Skeletal muscle satellite cell (primary cell): ENCODE measurements around the gene CRYBA2.

Source experiments
- H3K27me3 ChIP-seq: 2 replicates; pipeline ENCODE4 v1.7.0; 2013; ENCODE audit warnings: low read length; ENCODE audit not compliant: control insufficient read depth, insufficient read depth
- H3K36me3 ChIP-seq: 2 replicates; pipeline ENCODE4 v1.7.0; 2013; ENCODE audit warnings: mild to moderate bottlenecking, control low read depth, low read length; ENCODE audit not compliant: insufficient read depth
- H3K4me1 ChIP-seq: 2 replicates; pipeline ENCODE4 v1.7.0; 2013; ENCODE audit warnings: low read length; ENCODE audit not compliant: control insufficient read depth, insufficient read depth
- H3K4me2 ChIP-seq: 2 replicates; pipeline ENCODE4 v1.7.0; 2013; ENCODE audit warnings: mild to moderate bottlenecking, low read length
- H3K4me3 ChIP-seq: 2 replicates; pipeline ENCODE4 v1.7.0; 2013; ENCODE audit warnings: low read length
- H3K9ac ChIP-seq: 2 replicates; pipeline ENCODE4 v1.7.0; 2013; ENCODE audit warnings: mild to moderate bottlenecking, low read depth, low read length, moderate library complexity
- H3K9me3 ChIP-seq: replicated peaks from 2 replicates; pipeline ENCODE4 v1.7.0; 2013; ENCODE audit warnings: mild to moderate bottlenecking, control low read depth, low read length

The CRYBA2 gene

GRCh38 chr2:219030177-219030940 is 37.1 kb upstream of the CRYBA2 start:
- Histone ChIP-seq H3K9me3 (no peaks in the 10 kb centered on the region), H3K4me3 (no peak overlapping the region), H3K9ac (no peak overlapping the region), H3K4me1 (no peaks in the 10 kb centered on the region), H3K4me2 (no peak overlapping the region), H3K36me3 (no peaks in the 10 kb centered on the region), H3K27me3 (peaks cover 70% of the 10 kb centered on the region)

GRCh38 chr2:219029829-219030165 is 36.6 kb upstream of the CRYBA2 start:
- no peak overlapping the region for H3K9ac ChIP-seq
- no peaks in the 10 kb centered on the region for H3K36me3 ChIP-seq
- no peak overlapping the region for H3K4me2 ChIP-seq
- H3K4me3 ChIP-seq = no peak overlapping the region
- no peaks in the 10 kb centered on the region for H3K4me1 ChIP-seq
- no peaks in the 10 kb centered on the region for H3K9me3 ChIP-seq
- peaks cover 70% of the 10 kb centered on the region for H3K27me3 ChIP-seq

- Histone ChIP-seq H3K9me3 (no peaks in the 10 kb centered on the region), H3K4me1 (no peaks in the 10 kb centered on the region), H3K9ac (no peak overlapping the region), H3K27me3 (peaks cover 65% of the 10 kb centered on the region), H3K36me3 (no peaks in the 10 kb centered on the region), H3K4me2 (no peak overlapping the region), H3K4me3 (no peak overlapping the region)
Observed at GRCh38 chr2:219028996-219029828, 36.0 kb upstream of the CRYBA2 start.

- Histone ChIP-seq H3K27me3 (peaks cover 63% of the 10 kb centered on the region), H3K4me2 (no peak overlapping the region), H3K9me3 (no peaks in the 10 kb centered on the region), H3K9ac (no peak overlapping the region), H3K4me1 (no peaks in the 10 kb centered on the region), H3K4me3 (no peak overlapping the region), H3K36me3 (no peaks in the 10 kb centered on the region)
Observed at GRCh38 chr2:219028141-219028540, 34.9 kb upstream of the CRYBA2 start.

DNA sequence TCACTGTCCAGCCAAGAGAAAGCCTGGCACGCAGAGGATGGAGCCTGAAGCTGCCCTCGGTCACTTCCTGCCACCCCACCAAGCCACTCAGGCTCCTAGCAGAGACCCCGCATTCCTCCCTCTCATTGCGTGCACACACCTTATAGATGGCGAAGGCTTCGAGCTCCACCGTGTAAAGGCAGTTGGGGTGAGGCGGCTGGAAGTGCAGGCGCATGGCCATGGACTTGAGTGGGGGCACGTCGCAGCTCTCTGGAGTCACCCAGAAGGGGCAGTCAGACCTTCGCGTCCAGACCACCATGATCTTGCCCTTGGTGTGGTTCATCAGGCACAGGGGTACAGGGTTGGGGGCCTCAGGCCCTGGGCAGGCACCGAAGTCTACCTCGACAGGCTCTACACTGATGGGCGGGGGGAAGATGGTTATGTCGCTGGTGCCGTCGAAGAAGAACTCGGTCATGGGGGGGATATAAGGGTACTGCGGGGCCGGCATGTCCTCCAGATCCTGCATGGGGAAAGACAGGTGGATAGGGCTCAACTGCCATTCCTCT is 34.4 kb upstream of the CRYBA2 start:
- Histone ChIP-seq H3K27me3 (peaks cover 63% of the 10 kb centered on the region), H3K4me1 (no peaks in the 10 kb centered on the region), H3K9me3 (no peaks in the 10 kb centered on the region), H3K4me2 (no peak overlapping the region), H3K4me3 (no peak overlapping the region), H3K9ac (no peak overlapping the region), H3K36me3 (no peaks in the 10 kb centered on the region)

GRCh38 chr2:219026946-219027345 is 33.7 kb upstream of the CRYBA2 start:
- no peak overlapping the region for H3K9ac ChIP-seq
- H3K4me2 ChIP-seq = no peak overlapping the region
- no peaks in the 10 kb centered on the region for H3K9me3 ChIP-seq
- no peaks in the 10 kb centered on the region for H3K36me3 ChIP-seq
- H3K4me3 ChIP-seq = no peak overlapping the region
- no peaks in the 10 kb centered on the region for H3K4me1 ChIP-seq
- H3K27me3 ChIP-seq = peaks cover 62% of the 10 kb centered on the region

DNA sequence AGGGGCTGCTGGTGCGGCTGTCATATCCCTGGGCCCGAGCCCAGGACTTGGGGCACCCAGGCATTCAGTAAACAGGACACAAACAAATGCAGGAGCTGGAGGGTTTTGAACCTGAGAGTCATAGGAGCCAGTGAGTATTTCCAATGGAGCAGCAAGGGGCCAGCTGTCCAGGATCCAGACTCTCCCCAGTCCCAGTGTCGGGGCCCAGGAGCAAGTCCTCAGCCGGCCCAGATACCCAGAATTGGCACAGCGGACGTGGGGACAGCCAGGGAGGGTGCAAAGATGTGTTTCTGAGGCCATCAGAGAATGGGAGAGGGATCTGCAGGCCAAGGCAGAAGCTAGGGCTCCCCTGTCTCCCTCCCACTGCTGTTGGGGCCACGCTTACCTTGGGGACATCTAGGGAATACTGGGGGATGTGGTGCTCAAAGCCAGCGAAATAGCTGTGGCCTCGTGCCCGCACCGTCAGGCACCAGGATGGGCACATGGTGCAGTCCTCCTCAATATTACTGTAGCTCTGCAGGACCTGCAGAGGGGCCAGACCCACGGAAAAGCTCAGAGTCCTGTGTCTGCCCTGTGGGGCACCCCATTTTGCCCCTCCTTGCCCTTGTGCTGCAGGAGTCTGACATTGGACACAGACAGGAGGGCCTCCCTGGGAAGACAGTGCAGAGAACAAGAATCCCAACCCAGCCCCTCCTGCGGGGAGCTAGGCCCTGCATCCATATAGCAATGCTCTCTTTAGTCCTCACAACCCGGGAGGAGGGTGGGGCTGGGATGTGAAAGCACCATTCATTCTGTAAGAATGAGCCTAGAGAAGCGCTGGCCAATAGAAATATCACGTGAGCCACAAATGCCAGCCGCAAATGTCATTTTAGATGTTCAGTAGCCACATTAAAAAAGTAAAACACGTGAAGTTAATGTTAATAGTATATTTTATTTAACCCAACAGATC is 32.7 kb upstream of the CRYBA2 start:
- Histone ChIP-seq H3K9ac (no peak overlapping the region), H3K4me2 (no peak overlapping the region), H3K4me1 (no peaks in the 10 kb centered on the region), H3K36me3 (no peaks in the 10 kb centered on the region), H3K27me3 (peaks cover 65% of the 10 kb centered on the region), H3K4me3 (no peak overlapping the region), H3K9me3 (no peaks in the 10 kb centered on the region)

DNA sequence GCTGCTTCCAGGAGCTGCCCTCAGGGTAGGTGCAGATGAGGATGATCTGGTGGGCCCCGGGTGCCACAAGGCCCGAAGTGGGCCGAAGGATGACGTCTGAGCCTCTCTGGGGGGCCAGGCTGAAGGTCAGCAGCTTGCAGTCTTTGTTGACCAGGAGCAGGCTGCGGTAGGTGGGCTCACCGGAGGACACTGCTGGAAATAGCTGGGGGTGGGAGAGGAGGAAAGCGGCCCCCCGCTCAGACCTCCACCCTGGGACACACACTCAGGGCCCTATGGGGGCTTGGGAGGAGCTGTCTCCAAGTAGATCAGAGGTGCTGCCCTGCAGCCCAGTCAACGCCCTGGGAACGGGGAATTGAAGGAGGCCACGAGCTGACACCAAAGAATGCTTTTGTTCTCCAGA is 30.8 kb upstream of the CRYBA2 start:
- Histone ChIP-seq H3K9me3 (no peaks in the 10 kb centered on the region), H3K4me3 (no peak overlapping the region), H3K9ac (no peak overlapping the region), H3K4me2 (no peak overlapping the region), H3K27me3 (peaks cover 78% of the 10 kb centered on the region), H3K36me3 (no peaks in the 10 kb centered on the region), H3K4me1 (no peaks in the 10 kb centered on the region)

DNA sequence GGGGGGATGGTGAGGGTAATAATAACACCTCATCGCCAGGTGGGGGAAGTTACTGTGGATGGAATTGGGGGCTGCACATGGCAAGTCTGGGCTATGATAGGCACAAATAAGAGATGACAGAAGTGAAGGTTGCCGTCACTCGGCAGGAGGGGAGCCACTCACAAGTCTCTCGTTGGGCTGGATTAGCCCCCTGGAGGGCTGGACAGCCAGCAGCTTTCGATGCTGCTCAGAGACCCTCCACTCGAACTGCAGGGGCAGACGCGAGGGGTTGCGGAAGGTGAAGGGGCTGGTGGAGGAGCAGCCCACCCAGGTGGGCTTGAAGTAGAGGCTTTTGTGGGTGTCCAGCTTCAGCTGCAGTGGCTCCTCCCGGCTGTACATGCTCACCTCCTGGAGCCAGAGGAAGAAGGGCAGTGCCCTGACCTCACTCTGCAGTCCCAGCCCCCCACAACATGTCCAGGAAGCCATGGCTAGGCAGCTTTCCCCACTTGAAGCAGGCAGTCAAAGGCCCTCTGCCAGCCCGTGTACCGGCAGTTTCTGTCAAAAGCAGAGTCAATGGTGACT is 29.9 kb upstream of the CRYBA2 start:
- H3K9ac ChIP-seq = no peak overlapping the region
- no peaks in the 10 kb centered on the region for H3K9me3 ChIP-seq
- no peaks in the 10 kb centered on the region for H3K36me3 ChIP-seq
- no peak overlapping the region for H3K4me3 ChIP-seq
- no peaks in the 10 kb centered on the region for H3K4me1 ChIP-seq
- no peak overlapping the region for H3K4me2 ChIP-seq
- peaks cover 83% of the 10 kb centered on the region for H3K27me3 ChIP-seq

- Histone ChIP-seq H3K4me3 (no peak overlapping the region), H3K9ac (no peak overlapping the region), H3K36me3 (no peaks in the 10 kb centered on the region), H3K4me2 (no peak overlapping the region), H3K4me1 (no peaks in the 10 kb centered on the region), H3K9me3 (no peaks in the 10 kb centered on the region), H3K27me3 (peaks cover 84% of the 10 kb centered on the region)
Observed at GRCh38 chr2:219022616-219023015, 29.4 kb upstream of the CRYBA2 start.

DNA sequence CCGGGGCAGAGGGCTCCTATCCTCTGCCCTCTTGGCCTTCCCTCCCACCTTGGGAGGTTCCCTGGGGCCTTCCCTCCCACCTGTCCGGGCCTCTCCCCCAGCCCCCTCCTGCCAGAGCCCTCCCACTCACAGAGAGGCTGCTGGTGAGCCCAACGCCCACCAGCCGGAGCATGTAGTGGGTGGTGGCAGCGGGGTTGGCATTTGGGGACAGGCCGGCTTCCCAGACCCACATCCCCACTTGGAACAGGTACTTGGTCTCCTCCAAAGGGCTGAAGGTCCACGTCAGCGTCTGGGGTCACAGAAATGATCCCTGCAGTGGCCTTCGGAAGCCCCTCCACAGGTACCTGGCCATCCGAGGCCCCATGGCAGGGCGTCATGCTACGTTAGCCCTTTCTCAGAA is 28.8 kb upstream of the CRYBA2 start:
- Histone ChIP-seq H3K9me3 (no peaks in the 10 kb centered on the region), H3K4me3 (no peak overlapping the region), H3K36me3 (no peaks in the 10 kb centered on the region), H3K4me2 (no peak overlapping the region), H3K4me1 (no peaks in the 10 kb centered on the region), H3K9ac (no peak overlapping the region), H3K27me3 (peaks cover 83% of the 10 kb centered on the region)
